ENCODE measurements around the gene AIM2. TPM values are rescaled to one million over a fixed set of nuclear protein-coding genes. Genes with fewer than 3 reads are reported as not detected.

AIM2 gene
- total and polyA plus RNA-seq, 2 of the 13 experiments (the other 11 are each of a cell fraction or from before 2014, with no cell fraction given) = not detected

DNA sequence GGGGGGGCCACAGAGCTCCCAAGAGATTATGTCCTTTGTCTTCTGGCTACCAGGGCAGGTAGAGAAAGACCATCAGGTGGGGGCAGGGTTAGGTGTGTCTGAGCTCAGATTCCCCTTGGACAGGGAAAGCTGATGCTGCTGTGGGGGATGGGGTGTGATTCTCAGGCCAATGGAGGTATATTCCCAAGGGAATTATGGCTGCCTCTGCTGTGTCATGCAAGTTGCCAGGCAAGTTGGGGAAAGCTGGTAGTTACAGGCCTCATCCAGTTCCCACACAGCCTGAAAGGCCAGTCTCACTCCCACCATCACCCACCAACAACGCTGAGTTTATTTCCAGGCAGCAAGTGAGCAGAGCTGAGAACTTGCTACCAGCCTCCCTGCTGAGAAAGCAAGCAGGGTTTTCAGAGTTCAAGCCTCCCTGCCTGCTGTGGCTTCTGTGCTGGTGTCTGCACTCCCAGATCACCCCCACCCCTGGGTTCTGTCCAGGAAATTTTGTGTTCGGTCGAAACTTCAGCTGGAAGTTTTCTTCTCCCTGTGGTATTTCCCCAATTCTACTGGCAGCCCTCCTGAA is 45.6 kb downstream of the AIM2 start:
- Histone ChIP-seq H3K27ac (ENCODE audit: extremely low read length, insufficient read depth, low read length) (no peak overlapping the region), H3K4me2 (ENCODE audit: low read depth, low read length) (no peak overlapping the region), H3K4me3 (replicated peaks in 1 of 3; ENCODE audit: insufficient read depth in 1 of 3, low read depth in 2 of 3, low read length in 3 of 3) (no peak overlapping the region), H3K9me3 (ENCODE audit: low read length) (no peaks in the 10 kb centered on the region), H3K36me3 (replicated peaks in 1 of 2; ENCODE audit: control insufficient read depth in 1 of 2, insufficient read depth in 2 of 2, low read length in 2 of 2) (no peaks in the 10 kb centered on the region), H3K4me1 (ENCODE audit: insufficient read depth, low read length) (no peaks in the 10 kb centered on the region), H3K27me3 (ENCODE audit: control insufficient read depth in 1 of 2, insufficient read depth in 2 of 2, low read length in 2 of 2) (no peaks in the 10 kb centered on the region; a peak in 1 of 5 replicates), H4K20me1 (ENCODE audit: insufficient read depth, low read length) (no peaks in the 10 kb centered on the region), H3K9ac (ENCODE audit: insufficient read depth, low read depth, low read length) (no peak overlapping the region), H3K79me2 (ENCODE audit: insufficient read depth, low read length) (no peaks in the 10 kb centered on the region), H2AFZ (ENCODE audit: low read length) (no peak overlapping the region)
- ATAC-seq (no peak), FAIRE-seq (no peak), DNase-seq (ENCODE audit: low spot score) (no peak)
- no TSS peak for BruUV-seq (replicated peaks)
- in situ Hi-C loops (cut with HindIII; ENCODE audit: extremely low pct_ligation_motif_present, low pct_unique_long_range_greater_than_20kb) (no loop called here), intact Hi-C loops (cut with micrococcal nuclease; ENCODE audit: unreplicated experiment) (no loop called here)
- ChIA-PET CTCF (ENCODE audit: low intra/inter-chr PET ratio, low total read pairs) (no interaction called here), POLR2A (no interaction called here)
- whole genome bisulfite sequencing (ENCODE audit: low lambda C conversion rate) = 20% methylated on average over 1 of the region's 3 CpGs
- TF ChIP-seq NPAS2 (CRISPR knock-in tag; IDR thresholded peaks at IDR 0.05; ENCODE audit: borderline replicate concordance) (no peak), ZNF343 (CRISPR knock-in tag; IDR thresholded peaks at IDR 0.05) (no peak), HNRNPLL (IDR thresholded peaks at IDR 0.05; ENCODE audit: low read depth, low read length, poor library complexity, severe bottlenecking) (no peak), ZNF138 (CRISPR knock-in tag; IDR thresholded peaks at IDR 0.05; ENCODE audit: low read depth) (no peak), SIX1 (CRISPR knock-in tag; IDR thresholded peaks at IDR 0.05; ENCODE audit: borderline replicate concordance) (no peak), ZMYM2 (CRISPR knock-in tag; IDR thresholded peaks at IDR 0.05) (no peak), CBFB (CRISPR knock-in tag; IDR thresholded peaks at IDR 0.05) (no peak)
- TF ChIP-seq, protein P1, sequence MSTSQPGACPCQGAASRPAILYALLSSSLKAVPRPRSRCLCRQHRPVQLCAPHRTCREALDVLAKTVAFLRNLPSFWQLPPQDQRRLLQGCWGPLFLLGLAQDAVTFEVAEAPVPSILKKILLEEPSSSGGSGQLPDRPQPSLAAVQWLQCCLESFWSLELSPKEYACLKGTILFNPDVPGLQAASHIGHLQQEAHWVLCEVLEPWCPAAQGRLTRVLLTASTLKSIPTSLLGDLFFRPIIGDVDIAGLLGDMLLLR (CRISPR knock-in tag; IDR thresholded peaks at IDR 0.05) = no peak
- TF ChIP-seq, protein P2, sequence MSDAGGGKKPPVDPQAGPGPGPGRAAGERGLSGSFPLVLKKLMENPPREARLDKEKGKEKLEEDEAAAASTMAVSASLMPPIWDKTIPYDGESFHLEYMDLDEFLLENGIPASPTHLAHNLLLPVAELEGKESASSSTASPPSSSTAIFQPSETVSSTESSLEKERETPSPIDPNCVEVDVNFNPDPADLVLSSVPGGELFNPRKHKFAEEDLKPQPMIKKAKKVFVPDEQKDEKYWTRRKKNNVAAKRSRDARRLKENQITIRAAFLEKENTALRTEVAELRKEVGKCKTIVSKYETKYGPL (CRISPR knock-in tag; IDR thresholded peaks at IDR 0.05) = no peak
- TF ChIP-seq, protein P3, sequence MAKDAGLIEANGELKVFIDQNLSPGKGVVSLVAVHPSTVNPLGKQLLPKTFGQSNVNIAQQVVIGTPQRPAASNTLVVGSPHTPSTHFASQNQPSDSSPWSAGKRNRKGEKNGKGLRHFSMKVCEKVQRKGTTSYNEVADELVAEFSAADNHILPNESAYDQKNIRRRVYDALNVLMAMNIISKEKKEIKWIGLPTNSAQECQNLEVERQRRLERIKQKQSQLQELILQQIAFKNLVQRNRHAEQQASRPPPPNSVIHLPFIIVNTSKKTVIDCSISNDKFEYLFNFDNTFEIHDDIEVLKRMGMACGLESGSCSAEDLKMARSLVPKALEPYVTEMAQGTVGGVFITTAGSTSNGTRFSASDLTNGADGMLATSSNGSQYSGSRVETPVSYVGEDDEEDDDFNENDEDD (CRISPR knock-in tag; IDR thresholded peaks at IDR 0.05; ENCODE audit: borderline replicate concordance) = no peak
